Gastroesophageal sphincter (tissue), 4 donors: ENCODE measurements around the gene OPTC. TPM values are rescaled to one million over a fixed set of nuclear protein-coding genes. Genes with fewer than 3 reads are reported as not detected.

ENCODE experiments used
- ATAC-seq: fragments of 150-250 bp; one replicate; pipeline ENCODE4 v1.9.1; 2016; ENCODE audit warnings: mild to moderate bottlenecking, moderate library complexity
- H3K27ac ChIP-seq, 4 donors: fragments of 200-600 bp; sonication (generic) in 3 of 4; 1 replicate in 3 of 4; 2 replicates in 1 of 4; pipeline ENCODE4 v1.5.1; 2016 to 2019
- H3K27me3 ChIP-seq: fragments of 200-600 bp; sonication (generic); one replicate; pipeline ENCODE4 v1.5.1; 2019
- H3K36me3 ChIP-seq, 2 donors: fragments of 200-600 bp; sonication (generic); one replicate each; pipeline ENCODE4 v1.5.1; 2019; ENCODE audit warnings: control low read depth in 1 of 2
- H3K4me1 ChIP-seq, 3 donors: fragments of 200-600 bp; sonication (generic); 1 replicate in 2 of 3; 2 replicates in 1 of 3; pipeline ENCODE4 v1.5.1; 2016 to 2019; ENCODE audit warnings: control low read depth in 2 of 3
- H3K4me3 ChIP-seq, 2 donors: fragments of 200-600 bp; sonication (generic); one replicate each; pipeline ENCODE4 v1.5.1; 2019; ENCODE audit warnings: mild to moderate bottlenecking in 1 of 2, moderate library complexity in 1 of 2
- H3K9me3 ChIP-seq, 3 donors: fragments of 200-600 bp; sonication (generic); one replicate each; pipeline ENCODE4 v1.5.1; 2017 to 2019; ENCODE audit warnings: control low read depth in 2 of 3
- CTCF ChIP-seq, 4 experiments: fragments of 200-600 bp in 2 of 4; fragments of 450-650 bp in 2 of 4; sonication (generic) in 1 of 4; IDR thresholded peaks; one replicate each; pipeline ENCODE4 v1.5.1; 2017 to 2019; ENCODE audit warnings: antibody characterized with exemption in 4 of 4, mild to moderate bottlenecking in 2 of 4, moderate library complexity in 2 of 4
- EP300 ChIP-seq: sonication (generic); formaldehyde crosslinking; IDR thresholded peaks from one replicate; pipeline ENCODE4 v1.6.1; 2017; ENCODE audit warnings: antibody characterized with exemption, mild to moderate bottlenecking
- POLR2A ChIP-seq, 2 donors: fragments of 450-650 bp; IDR thresholded peaks; one replicate each; pipeline ENCODE4 v1.6.1; 2017; ENCODE audit warnings: antibody characterized with exemption in 2 of 2, mild to moderate bottlenecking in 2 of 2, moderate library complexity in 1 of 2
- POLR2AphosphoS5 ChIP-seq: sonication (generic); formaldehyde crosslinking; IDR thresholded peaks from one replicate; pipeline ENCODE4 v1.6.1; 2017; ENCODE audit warnings: antibody characterized with exemption
- WGBS, 2 donors: methylation state at CpG; one replicate each; pipeline ENCODE4 v1.1.5; 2018; ENCODE audit warnings: low coverage in 1 of 2; 5-methylcytosine and 5-hydroxymethylcytosine counted together
- total RNA-seq, 4 donors: library from RNA; depleted of rRNA; stranded (reverse); fragments of >200 nt; gene quantifications; one replicate each; pipeline ENCODE4 v1.1.0, GENCODE V29; 2016

Gene OPTC
- total RNA-seq, 4 donors from 2014 or later = not detected

DNA sequence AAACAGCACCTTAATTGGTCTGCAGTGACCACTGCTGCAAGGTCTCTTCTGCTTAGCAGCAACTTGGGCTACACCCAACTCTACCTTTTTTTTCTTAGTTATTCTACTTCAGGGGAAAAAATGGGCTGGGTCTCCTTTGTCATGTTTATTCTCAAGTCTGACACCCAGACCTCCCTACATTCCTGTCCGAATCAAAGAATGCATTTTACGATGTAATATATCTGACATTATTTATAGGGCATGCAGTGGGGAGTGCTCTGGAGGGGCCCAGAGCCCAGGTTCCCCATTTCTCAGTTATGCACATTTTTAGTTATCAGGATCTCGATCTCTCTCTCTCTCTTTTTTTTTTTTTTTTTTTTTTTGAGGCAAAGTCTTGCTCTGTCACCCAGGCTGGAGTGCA is 50.5 kb downstream of the OPTC start:
- H3K36me3 ChIP-seq = no peaks in the 10 kb centered on the region
- no peak overlapping the region for H3K4me3 ChIP-seq
- no peak for ATAC-seq
- WGBS, 2 donors = 27 to 33% methylated on average over 2 to 3 of the region's 3 CpGs
- H3K27me3 ChIP-seq = no peaks in the 10 kb centered on the region
- no peak for TF ChIP-seq CTCF (IDR thresholded peaks at IDR 0.05)
- no peak for TF ChIP-seq POLR2AphosphoS5
- TF ChIP-seq EP300 = no peak
- no peak for TF ChIP-seq POLR2A (IDR thresholded peaks at IDR 0.05)
- H3K4me1 ChIP-seq = peaks cover 0 to 34% (median 4%) of the 10 kb centered on the region in 3 donors
- H3K27ac ChIP-seq = peak overlapping the region in 1 of 4 donors; percentile 46
- no peaks in the 10 kb centered on the region for H3K9me3 ChIP-seq

GRCh38 chr1:203544978-203545816 is 51.2 kb downstream of the OPTC start:
- Histone ChIP-seq H3K9me3 (no peaks in the 10 kb centered on the region), H3K27me3 (no peaks in the 10 kb centered on the region), H3K27ac (peak overlapping the region in 3 of 4 donors; percentile 45 to 47 (median 46)), H3K36me3 (no peaks in the 10 kb centered on the region), H3K4me1 (peaks cover 0 to 34% (median 4%) of the 10 kb centered on the region in 3 donors), H3K4me3 (no peak overlapping the region)
- TF ChIP-seq POLR2AphosphoS5 (peak; percentile 32), POLR2A (IDR thresholded peaks at IDR 0.05) (no peak)
- no peak for ATAC-seq
- WGBS, 2 donors = 24 to 64% methylated on average over 1 to 4 of the region's 4 CpGs

DNA sequence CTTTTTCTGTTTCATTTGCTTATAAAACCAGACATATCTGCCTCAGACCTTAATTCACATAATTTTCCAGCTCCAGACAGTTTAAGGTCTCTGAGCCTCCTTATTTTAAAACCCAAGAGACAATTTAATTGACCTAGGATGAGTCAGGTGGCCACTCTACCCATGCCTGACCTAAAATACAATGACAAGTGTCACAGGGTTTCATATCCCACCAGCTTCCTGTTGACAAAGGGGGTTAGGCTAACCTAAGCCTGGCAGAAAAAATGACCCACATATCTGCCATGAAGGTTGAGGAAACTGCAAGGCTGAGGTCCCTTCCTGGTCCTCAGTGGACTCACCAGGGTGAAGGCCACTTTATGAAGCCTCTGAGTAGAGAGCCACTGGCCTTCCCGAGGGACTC is 52.3 kb downstream of the OPTC start:
- H3K27me3 ChIP-seq = no peaks in the 10 kb centered on the region
- no peak for ATAC-seq
- no peak overlapping the region for H3K4me3 ChIP-seq
- peaks cover 0 to 34% (median 4%) of the 10 kb centered on the region in 3 donors for H3K4me1 ChIP-seq
- no peaks in the 10 kb centered on the region for H3K36me3 ChIP-seq
- no peak for TF ChIP-seq POLR2AphosphoS5
- no peak for TF ChIP-seq EP300
- no peak for TF ChIP-seq CTCF (IDR thresholded peaks at IDR 0.05)
- TF ChIP-seq POLR2A (IDR thresholded peaks at IDR 0.05) = no peak
- WGBS, 2 donors = no CpG with 5 or more reads among the region's 1 CpG
- no peak overlapping the region for H3K27ac ChIP-seq
- H3K9me3 ChIP-seq = no peaks in the 10 kb centered on the region

- Histone ChIP-seq H3K4me1 (peaks cover 0 to 30% (median 4%) of the 10 kb centered on the region in 3 donors), H3K36me3 (no peaks in the 10 kb centered on the region), H3K9me3 (no peaks in the 10 kb centered on the region), H3K27me3 (no peaks in the 10 kb centered on the region), H3K4me3 (no peak overlapping the region), H3K27ac (peak overlapping the region in 1 of 4 donors; percentile 3)
- TF ChIP-seq POLR2A (IDR thresholded peaks at IDR 0.05) (no peak), CTCF (IDR thresholded peaks at IDR 0.05) (no peak), POLR2AphosphoS5 (peak; percentile 34), EP300 (no peak)
- WGBS, 2 donors = 80 to 100% methylated on average over 1 to 4 of the region's 4 CpGs
- no peak for ATAC-seq
These were observed 53.2 kb downstream of the OPTC start for GRCh38 chr1:203547147-203547546.

DNA sequence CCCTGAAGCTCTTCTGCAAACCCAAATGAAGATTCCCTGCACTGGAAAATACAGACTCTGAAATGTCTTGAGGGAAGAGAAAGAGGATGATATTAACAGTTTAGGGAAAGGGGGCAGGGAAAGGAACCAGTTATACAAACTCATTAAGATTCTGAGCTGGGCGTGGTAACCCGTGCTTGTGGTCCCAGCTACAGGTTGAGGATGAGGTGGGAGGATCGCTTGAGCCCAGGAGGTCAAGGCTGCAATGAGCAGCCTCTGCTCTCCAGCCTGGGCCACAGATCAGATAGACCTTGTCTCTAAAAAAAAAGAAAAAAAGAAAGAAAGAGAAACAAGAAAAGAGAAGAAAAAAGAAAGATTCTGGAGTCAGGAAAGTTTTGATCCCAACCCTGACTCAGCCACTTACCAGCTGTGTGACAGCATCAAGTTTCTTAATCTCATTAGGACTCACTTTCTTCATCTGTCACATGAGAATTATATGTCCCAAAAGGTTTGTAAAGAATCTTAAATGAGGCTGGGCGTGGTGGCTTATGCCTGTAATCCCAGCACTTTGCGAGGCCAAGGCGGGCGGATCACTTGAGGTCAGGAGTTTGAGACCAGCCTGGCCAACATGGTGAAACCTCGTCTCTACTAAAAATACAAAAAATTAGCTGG is 53.9 kb downstream of the OPTC start:
- Histone ChIP-seq H3K4me1 (peaks cover 0 to 25% (median 4%) of the 10 kb centered on the region in 3 donors), H3K4me3 (no peak overlapping the region), H3K9me3 (no peaks in the 10 kb centered on the region), H3K27ac (peak overlapping the region in 1 of 4 donors; percentile 34), H3K27me3 (no peaks in the 10 kb centered on the region), H3K36me3 (no peaks in the 10 kb centered on the region)
- no peak for ATAC-seq
- no peak for TF ChIP-seq POLR2A (IDR thresholded peaks at IDR 0.05)
- TF ChIP-seq EP300 = no peak
- TF ChIP-seq POLR2AphosphoS5 = no peak
- no peak for TF ChIP-seq CTCF (IDR thresholded peaks at IDR 0.05)
- 83 to 100% methylated on average over 1 to 8 of the region's 8 CpGs for WGBS, 2 donors
